ENCODE data around the gene PFKM. TPM values are rescaled to one million over a fixed set of nuclear protein-coding genes. Genes with fewer than 3 reads are reported as not detected.
A peak's percentile ranks its signal among the peaks of the same experiment; 100 is the strongest.

Gene PFKM
- 304 TPM for polyA plus RNA-seq (ENCODE audit: insufficient read length)

GRCh38 chr12:48119078-48119833 is at the start of gene PFKM:
TSS of gene PFKM (plus strand) at chr12:48119364. CDS start at chr12:48122775, 3,411 bp downstream.
- peak; percentile 86 for DNase-seq

- no peak for DNase-seq
Observed at GRCh38 chr12:48070033-48070432, 49.1 kb upstream of the PFKM start.

GRCh38 chr12:48070731-48071130 is 48.4 kb upstream of the PFKM start:
- no peak for DNase-seq

- DNase-seq, result no peak
Observed at GRCh38 chr12:48071808-48072207, 47.4 kb upstream of the PFKM start.

GRCh38 chr12:48072266-48072665 is 46.9 kb upstream of the PFKM start:
- DNase-seq, result no peak

- no peak for DNase-seq
Observed at GRCh38 chr12:48074266-48074665, 44.9 kb upstream of the PFKM start.

GRCh38 chr12:48075832-48076231 is 43.3 kb upstream of the PFKM start:
- no peak for DNase-seq

GRCh38 chr12:48077111-48077510 is 42.1 kb upstream of the PFKM start:
- no peak for DNase-seq

GRCh38 chr12:48078901-48079300 is 40.3 kb upstream of the PFKM start:
- no peak for DNase-seq

- no peak for DNase-seq
Observed at GRCh38 chr12:48080285-48080684, 38.9 kb upstream of the PFKM start.

- DNase-seq, result no peak
Observed at GRCh38 chr12:48080821-48081220, 38.3 kb upstream of the PFKM start.

- no peak for DNase-seq
Observed at GRCh38 chr12:48084066-48084465, 35.1 kb upstream of the PFKM start.

GRCh38 chr12:48084841-48085460 is 34.2 kb upstream of the PFKM start:
- no peak for DNase-seq

- no peak for DNase-seq
Observed at GRCh38 chr12:48086327-48086726, 32.8 kb upstream of the PFKM start.

- DNase-seq, result no peak
Observed at GRCh38 chr12:48092611-48093010, 26.6 kb upstream of the PFKM start.

- DNase-seq, result no peak
Observed at GRCh38 chr12:48104531-48104930, 14.6 kb upstream of the PFKM start.

- DNase-seq, result no peak
Observed at GRCh38 chr12:48105321-48105866, 13.8 kb upstream of the PFKM start.

GRCh38 chr12:48105867-48106680 is 13.1 kb upstream of the PFKM start, which contains the start of gene SENP1:
TSS of gene SENP1 (minus strand) at chr12:48106079. CDS start at chr12:48101472, 4,607 bp downstream.
- DNase-seq, result peak; percentile 91

GRCh38 chr12:48106681-48107613 is 12.2 kb upstream of the PFKM start:
- no peak for DNase-seq

GRCh38 chr12:48109424-48109823 is 9.7 kb upstream of the PFKM start:
- DNase-seq, result no peak

GRCh38 chr12:48110691-48111311 is 8.4 kb upstream of the PFKM start:
- DNase-seq, result no peak

Data from hindlimb muscle (tissue), 1 donor.